HG03432 (cell line): Measurements from ENCODE around the gene CREB5.

Experiments
- ATAC-seq: cut with Tn5 transposase; IDR thresholded peaks from one replicate; pipeline ENCODE4 v1.9.1; 2021; ENCODE audit warnings: mild to moderate bottlenecking, moderate library complexity; ENCODE audit not compliant: unreplicated experiment

The CREB5 gene

DNA sequence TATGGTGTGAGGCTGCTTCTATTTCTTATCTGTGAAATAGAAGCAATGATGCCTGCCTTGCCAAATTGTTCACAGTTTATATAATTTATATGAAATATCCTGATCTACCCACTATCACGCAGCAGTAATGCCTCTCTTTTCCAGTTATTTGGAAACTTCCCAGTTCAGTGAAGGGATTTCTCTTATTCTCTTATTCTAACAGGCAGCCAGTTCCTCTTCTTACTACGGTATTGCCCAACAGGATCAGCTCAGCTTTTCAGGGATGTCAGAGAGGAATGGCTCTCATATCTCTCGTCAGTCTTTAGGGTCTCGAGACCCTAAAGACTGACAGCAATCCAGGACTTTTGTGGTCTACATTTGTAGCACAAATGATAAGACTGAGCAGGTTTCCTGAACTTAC lies 215.6 kb downstream of the CREB5 start:
- no peak for ATAC-seq

DNA sequence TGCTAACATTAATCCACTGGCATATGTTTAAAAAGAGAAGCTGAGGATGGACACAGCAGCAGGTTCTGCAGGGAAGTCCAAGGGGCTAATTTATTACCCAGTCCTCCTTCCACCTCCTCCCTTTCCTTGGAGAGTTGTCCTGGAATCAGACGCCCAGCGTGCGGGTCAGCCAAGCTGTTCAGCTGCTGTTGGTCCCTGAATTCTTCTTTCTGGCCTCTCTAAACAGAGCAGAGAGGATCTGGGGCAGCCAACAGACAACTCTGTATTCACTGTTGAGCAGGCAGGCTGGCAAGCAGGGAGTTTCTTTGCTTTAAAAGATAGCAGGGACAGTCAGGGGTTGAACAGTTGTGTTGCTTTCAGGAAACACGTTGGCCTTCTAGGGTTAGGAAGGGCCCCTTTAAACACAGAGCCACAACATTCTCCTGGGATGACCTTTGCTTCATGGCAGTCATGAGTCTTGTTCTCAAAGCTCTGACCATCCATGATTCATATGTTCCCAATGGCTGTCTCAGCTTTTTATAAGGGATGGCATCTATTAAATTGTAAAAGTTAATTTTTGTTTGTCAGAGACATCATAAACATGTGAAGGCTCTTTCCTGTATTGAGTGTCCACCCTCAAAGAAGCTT lies 217.0 kb downstream of the CREB5 start:
- ATAC-seq: no peak

DNA sequence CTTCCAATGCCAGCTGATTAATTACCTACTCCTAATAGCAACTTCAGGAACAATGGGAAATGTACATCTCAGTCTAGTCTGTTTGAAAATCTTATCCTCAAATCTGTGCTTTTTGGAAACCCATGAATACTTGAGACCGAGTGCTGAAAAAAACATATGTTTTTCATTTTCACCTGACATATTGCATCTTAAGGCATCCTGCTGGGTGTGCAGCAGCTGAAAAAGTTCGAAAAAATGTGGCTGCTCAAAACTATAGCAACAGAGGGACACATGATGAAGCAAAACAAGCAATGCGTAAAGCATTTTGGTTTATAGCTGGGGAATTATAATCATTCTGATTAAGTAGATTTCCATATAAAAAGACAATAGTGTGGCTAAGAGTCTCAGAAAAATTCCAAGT lies 218.0 kb downstream of the CREB5 start:
- ATAC-seq: no peak

- no peak for ATAC-seq
Observed at GRCh38 chr7:28631995-28632394, 219.7 kb downstream of the CREB5 start.

GRCh38 chr7:28638914-28639313 lies 226.6 kb downstream of the CREB5 start:
- no peak for ATAC-seq

- ATAC-seq: no peak
Observed at GRCh38 chr7:28640001-28640400, 227.7 kb downstream of the CREB5 start.

GRCh38 chr7:28641752-28642545 lies 229.6 kb downstream of the CREB5 start:
- ATAC-seq: no peak

- ATAC-seq: no peak
Observed at GRCh38 chr7:28643188-28643569, 230.9 kb downstream of the CREB5 start.

GRCh38 chr7:28643584-28644340 lies 231.4 kb downstream of the CREB5 start:
- ATAC-seq: no peak

DNA sequence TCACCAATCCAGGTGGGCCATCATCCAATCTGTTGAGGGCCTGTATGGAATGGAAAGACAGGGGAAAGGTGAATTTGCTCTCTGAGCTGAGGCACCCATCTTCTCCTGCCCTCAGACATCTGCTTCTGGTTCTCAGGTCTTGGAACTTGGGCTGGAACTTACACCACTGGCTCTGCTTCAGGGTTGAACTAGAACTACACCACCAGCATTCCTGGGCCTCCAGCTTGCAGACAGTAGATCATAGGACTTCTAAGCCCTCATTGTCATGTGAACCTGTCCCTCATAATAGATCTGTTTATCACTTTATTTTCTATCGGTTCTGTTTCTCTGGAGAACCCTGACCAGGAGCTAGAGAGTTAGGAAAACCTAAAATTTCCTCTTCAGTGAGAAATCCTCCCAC lies 233.5 kb downstream of the CREB5 start:
- ATAC-seq: no peak

DNA sequence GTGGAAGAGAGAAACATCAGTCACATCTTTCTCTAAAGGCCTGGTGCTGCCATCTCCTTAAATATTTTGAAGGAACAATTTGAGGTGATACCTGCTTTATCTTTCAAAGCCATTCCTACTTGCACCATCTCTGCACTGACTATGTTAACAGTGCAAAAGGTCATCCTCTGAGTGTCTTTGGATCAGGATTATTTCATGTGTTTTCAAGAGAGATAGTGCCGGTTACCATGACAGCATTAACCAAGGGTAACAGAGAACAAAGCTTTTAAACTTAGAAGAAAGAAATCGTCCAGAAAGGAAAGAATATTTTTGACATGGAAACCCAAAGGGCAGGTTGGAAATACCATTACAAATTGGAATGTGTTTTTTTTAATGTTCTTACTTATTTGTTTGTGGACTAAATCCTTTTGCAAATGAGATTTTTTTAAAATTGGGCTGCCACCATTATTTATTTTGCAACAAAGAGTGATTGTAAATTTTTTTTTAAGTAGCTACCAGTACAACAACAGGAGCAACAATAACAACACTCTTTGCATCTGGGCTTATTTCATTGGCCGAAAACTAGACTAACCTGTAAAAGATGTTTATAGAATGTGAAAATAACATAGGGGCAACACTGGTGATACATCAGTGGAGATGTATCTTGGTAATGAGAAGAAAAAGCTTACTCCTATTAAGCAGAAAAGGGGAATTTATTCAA lies 234.2 kb downstream of the CREB5 start:
- ATAC-seq: no peak

DNA sequence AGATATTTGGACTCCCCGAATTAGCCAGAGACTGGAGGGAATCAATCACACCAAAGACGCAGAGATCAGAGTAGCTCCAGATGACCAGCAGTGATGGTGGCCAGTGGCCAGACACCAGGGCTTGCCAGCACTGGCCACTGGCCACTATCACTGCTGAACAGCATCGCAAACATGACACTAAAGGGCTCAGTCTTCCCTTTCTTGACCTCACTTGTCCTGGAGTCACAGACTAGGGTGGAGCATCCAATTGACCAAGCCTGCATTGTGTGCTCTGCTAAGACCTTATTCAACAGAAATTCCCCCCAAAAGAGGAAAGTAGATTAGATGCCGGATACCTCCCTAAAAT lies 234.7 kb downstream of the CREB5 start:
- no peak for ATAC-seq

GRCh38 chr7:28649189-28649588 lies 236.9 kb downstream of the CREB5 start:
- no peak for ATAC-seq

GRCh38 chr7:28649811-28650210 lies 237.5 kb downstream of the CREB5 start:
- ATAC-seq: no peak

- ATAC-seq: no peak
Observed at GRCh38 chr7:28654110-28654509, 241.8 kb downstream of the CREB5 start.

GRCh38 chr7:28656529-28656928 lies 244.2 kb downstream of the CREB5 start:
- ATAC-seq: no peak

GRCh38 chr7:28658381-28658780 lies 246.1 kb downstream of the CREB5 start:
- ATAC-seq: no peak

GRCh38 chr7:28660132-28660531 lies 247.8 kb downstream of the CREB5 start:
- ATAC-seq: no peak

DNA sequence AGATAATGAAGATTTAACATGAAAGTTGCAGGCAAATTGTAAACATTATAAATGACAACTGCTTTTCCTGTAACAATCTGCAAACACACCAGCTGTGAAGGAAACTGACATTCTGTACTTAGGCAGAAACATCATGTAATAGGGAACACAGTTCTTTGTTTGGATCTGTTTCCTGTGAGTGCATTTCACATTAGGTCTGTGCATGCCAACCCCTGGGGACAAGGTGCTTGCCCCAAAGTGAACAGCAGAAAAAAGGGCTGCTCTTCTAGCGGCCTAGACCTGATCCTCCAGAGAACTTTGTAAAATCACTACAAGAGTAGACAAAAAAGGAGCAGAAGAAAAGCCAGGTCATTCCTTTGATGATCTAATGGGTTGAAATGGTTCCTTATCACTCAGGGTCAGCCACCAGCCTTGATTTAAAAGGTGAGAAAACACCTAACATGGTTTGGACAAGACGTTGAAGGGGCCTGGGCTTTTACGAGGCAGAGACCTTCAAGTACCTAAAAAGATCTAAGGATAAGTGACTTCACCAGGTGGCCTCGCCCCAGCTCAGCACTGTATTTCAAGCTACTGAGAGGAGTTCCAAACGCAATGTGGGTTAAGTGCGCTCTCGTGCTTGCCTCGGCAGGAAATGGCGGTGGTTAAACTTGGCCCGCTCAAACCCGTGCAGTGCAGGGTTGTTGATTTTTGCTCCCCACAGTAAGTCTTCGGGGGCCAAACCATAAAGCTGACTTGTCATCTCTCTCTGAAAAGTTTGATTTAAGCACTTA lies 249.7 kb downstream of the CREB5 start:
- ATAC-seq: no peak

DNA sequence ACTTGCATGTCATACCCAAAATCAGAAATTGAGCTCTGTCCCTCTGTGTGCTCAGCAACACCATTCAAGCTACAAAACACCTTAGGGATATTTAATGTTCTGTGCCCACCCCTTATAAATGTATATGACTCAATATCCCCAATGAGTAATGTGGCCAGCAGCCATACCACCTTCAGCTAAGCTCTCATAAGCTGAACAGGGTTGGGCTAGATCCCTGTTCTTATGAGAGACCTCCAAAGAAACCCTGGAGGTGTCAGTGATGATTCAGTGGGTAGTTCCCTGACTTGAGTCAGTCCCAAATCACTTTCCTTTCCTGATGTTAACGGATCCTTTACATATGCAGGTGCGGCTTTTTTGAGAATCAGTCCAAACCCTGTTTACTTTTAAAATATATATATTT lies 253.8 kb downstream of the CREB5 start:
- ATAC-seq: no peak

DNA sequence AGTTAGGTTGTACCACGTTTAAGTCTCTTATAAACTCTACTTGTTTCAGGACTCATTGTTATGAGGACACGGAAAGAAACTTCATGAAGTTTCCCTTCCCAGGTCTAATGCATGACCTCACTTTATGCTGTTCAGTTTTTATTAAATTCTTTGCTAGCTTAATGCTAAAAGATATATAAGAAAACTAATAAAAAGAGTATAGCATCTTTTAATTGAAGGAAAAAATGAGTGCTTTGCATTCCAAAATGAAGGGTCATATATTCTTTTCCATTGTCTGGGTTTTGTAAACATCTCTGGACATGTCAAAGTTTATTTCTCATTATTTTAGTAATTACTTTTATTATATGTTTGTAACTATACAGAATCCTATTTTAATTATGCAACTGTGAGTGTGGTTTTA lies 255.8 kb downstream of the CREB5 start:
- no peak for ATAC-seq
